DOHH2 (cell line): ENCODE measurements around the gene KRTAP3-2.

Experiments used
- H3F3A ChIP-seq: fragments of 200-600 bp; sonication (generic), shearing (Covaris generic); 2 replicates; pipeline ENCODE4 v1.6.0; 2016; ENCODE audit warnings: antibody characterized with exemption, mild to moderate bottlenecking; ENCODE audit not compliant: control insufficient read depth, insufficient read depth
- H3K27ac ChIP-seq: fragments of 200-600 bp; sonication (generic); 2 replicates; pipeline ENCODE4 v1.5.1; 2014; ENCODE audit warnings: low read depth, mild to moderate bottlenecking, low read length, moderate library complexity
- H3K27me3 ChIP-seq: fragments of 200-600 bp; sonication (generic); 2 replicates; pipeline ENCODE4 v1.6.1; 2014; ENCODE audit warnings: mild to moderate bottlenecking, low read length, mixed read lengths; ENCODE audit not compliant: control insufficient read depth
- H3K36me3 ChIP-seq: fragments of 200-600 bp; sonication (generic); 2 replicates; pipeline ENCODE4 v1.6.1; 2014; ENCODE audit warnings: mild to moderate bottlenecking, low read length, moderate library complexity, mixed read lengths; ENCODE audit not compliant: control insufficient read depth
- H3K4me1 ChIP-seq: fragments of 200-600 bp; sonication (generic); 2 replicates; pipeline ENCODE4 v1.6.1; 2014; ENCODE audit warnings: mild to moderate bottlenecking, low read length, mixed read lengths; ENCODE audit not compliant: control insufficient read depth
- H3K4me2 ChIP-seq: fragments of 200-600 bp; sonication (generic); 2 replicates; pipeline ENCODE4 v1.6.0; 2014; ENCODE audit warnings: mild to moderate bottlenecking, low read length, moderate library complexity
- H3K4me3 ChIP-seq: fragments of 200-600 bp; sonication (generic); 2 replicates; pipeline ENCODE4 v1.5.1; 2014; ENCODE audit warnings: mild to moderate bottlenecking, low read length, mixed read lengths
- H3K79me2 ChIP-seq: fragments of 200-600 bp; sonication (generic); 2 replicates; pipeline ENCODE4 v1.6.1; 2014; ENCODE audit warnings: mild to moderate bottlenecking, low read length, mixed read lengths; ENCODE audit not compliant: control insufficient read depth
- H3K9me2 ChIP-seq: fragments of 200-600 bp; sonication (generic); replicated peaks from 2 replicates; pipeline ENCODE4 v1.6.1; 2014; ENCODE audit warnings: mild to moderate bottlenecking, low read length, mixed read lengths; ENCODE audit not compliant: control insufficient read depth
- H3K9me3 ChIP-seq: fragments of 200-600 bp; sonication (generic); 2 replicates; pipeline ENCODE4 v1.6.1; 2014; ENCODE audit warnings: antibody characterized with exemption, low read length, mixed read lengths; ENCODE audit not compliant: control insufficient read depth, insufficient read depth
- H4K20me1 ChIP-seq: fragments of 200-600 bp; sonication (generic); 2 replicates; pipeline ENCODE4 v1.6.0; 2014; ENCODE audit warnings: low read depth, mild to moderate bottlenecking, antibody characterized with exemption, low read length, moderate library complexity; ENCODE audit not compliant: control insufficient read depth, insufficient read depth
- EZH2phosphoT487 ChIP-seq: fragments of 200-600 bp; sonication (generic); IDR thresholded peaks from 2 replicates; pipeline ENCODE4 v1.6.1; 2017; ENCODE audit warnings: borderline replicate concordance, mild to moderate bottlenecking, antibody characterized with exemption, low read length, moderate library complexity, mixed read lengths
- TF ChIP-seq, protein P1 (sequence below): fragments of 200-600 bp; sonication (generic); IDR thresholded peaks from one replicate; pipeline ENCODE4 v1.5.1; 2014; ENCODE audit warnings: antibody characterized with exemption, mild to moderate bottlenecking, low read depth, low read length; ENCODE audit not compliant: poor library complexity, severe bottlenecking

The KRTAP3-2 gene

DNA sequence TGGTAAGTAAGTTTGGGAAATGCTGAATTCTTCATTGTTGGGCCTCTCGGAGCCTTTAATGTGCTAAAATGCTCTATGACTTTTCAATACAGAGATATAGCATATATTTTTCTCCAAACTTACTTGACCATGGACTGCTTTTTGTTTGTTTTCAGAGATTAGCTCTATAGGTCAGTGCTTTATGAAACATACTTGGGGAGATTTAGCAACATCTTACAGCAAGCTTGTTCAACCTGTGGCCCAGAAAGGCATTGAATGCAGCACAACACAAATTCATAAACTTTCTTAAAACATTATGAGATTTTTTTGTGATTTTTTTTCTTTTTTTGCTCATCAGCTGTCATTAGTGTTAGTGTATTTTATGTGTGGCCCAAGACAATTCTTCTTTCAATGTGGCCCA lies 10.2 kb upstream of the KRTAP3-2 start:
- no peaks in the 10 kb centered on the region for H3K4me1 ChIP-seq
- H3K4me2 ChIP-seq, result no peak overlapping the region
- H3K4me3 ChIP-seq, result no peak overlapping the region
- H3K79me2 ChIP-seq, result no peaks in the 10 kb centered on the region
- no peaks in the 10 kb centered on the region for H4K20me1 ChIP-seq
- peaks cover under 1% of the 10 kb centered on the region; the same call in 1 of the 2 replicates for H3K27me3 ChIP-seq
- H3K9me3 ChIP-seq, result no peaks in the 10 kb centered on the region
- TF ChIP-seq, protein P1, sequence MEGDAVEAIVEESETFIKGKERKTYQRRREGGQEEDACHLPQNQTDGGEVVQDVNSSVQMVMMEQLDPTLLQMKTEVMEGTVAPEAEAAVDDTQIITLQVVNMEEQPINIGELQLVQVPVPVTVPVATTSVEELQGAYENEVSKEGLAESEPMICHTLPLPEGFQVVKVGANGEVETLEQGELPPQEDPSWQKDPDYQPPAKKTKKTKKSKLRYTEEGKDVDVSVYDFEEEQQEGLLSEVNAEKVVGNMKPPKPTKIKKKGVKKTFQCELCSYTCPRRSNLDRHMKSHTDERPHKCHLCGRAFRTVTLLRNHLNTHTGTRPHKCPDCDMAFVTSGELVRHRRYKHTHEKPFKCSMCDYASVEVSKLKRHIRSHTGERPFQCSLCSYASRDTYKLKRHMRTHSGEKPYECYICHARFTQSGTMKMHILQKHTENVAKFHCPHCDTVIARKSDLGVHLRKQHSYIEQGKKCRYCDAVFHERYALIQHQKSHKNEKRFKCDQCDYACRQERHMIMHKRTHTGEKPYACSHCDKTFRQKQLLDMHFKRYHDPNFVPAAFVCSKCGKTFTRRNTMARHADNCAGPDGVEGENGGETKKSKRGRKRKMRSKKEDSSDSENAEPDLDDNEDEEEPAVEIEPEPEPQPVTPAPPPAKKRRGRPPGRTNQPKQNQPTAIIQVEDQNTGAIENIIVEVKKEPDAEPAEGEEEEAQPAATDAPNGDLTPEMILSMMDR, result no peak
- no peak for TF ChIP-seq EZH2phosphoT487
- H3K27ac ChIP-seq, result no peak overlapping the region
- no peaks in the 10 kb centered on the region for H3F3A ChIP-seq
- no peaks in the 10 kb centered on the region for H3K36me3 ChIP-seq
- no peaks in the 10 kb centered on the region for H3K9me2 ChIP-seq

DNA sequence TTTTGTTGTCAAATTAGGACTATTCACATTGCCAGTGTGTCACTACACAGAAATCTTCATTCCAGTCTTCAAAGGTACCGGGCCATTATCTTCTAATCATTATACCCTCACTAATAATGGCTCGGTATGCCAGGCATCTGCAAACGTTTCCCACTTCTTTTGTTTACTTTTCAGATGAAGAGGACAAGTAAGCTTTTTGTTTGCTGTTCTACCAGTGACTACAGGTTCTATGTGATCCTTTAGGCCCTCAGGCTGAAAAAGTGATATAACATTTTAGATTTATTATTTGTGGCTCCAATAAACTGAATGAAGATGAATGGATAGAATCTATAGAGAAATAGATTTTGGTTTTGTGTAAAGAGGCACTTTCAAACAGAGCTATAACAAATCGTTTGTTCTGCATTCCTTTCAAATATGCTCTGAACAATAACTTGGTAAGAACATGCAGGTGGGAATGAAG lies 9.6 kb upstream of the KRTAP3-2 start:
- Histone ChIP-seq H3K9me2 (no peaks in the 10 kb centered on the region), H3K4me2 (no peak overlapping the region)
- no peak for TF ChIP-seq EZH2phosphoT487
- TF ChIP-seq, protein P1, result no peak

DNA sequence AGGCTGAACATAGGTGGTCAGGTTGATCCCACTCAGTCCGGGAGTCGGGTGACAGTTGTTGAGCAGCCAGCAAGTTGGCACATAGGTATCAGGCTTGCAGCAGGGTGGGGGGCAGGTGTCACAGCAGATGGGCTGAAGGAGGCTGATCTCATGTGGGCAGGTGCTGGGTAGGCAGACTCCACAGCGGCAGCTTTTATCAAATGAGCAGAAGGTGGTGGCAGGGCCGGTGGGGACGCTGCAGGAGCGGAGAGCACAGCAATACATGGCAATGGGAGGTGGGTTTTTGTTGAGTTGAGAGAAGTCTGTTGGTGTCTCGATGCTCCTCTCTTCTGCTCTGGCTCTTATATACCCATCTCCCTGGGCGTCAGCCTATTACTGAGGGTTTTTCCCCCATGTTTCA lies 9.1 kb upstream of the KRTAP3-2 start, which contains the start of gene KRTAP3-1:
Gene KRTAP3-1, minus strand, starts transcription at position 318 of the 400 bp plus-strand sequence. Its CDS starts 54 bp downstream, at position 264.
- H3K4me2 ChIP-seq, result no peak within 1 kb of the TSS
- peaks cover 4% of the 10 kb centered on the region; the same call in 1 of the 2 replicates for H3K27me3 ChIP-seq
- H3F3A ChIP-seq, result no peaks in the 10 kb centered on the region
- H4K20me1 ChIP-seq, result no peaks in the 10 kb centered on the region
- H3K27ac ChIP-seq, result no peak within 1 kb of the TSS
- no peaks in the 10 kb centered on the region for H3K36me3 ChIP-seq
- H3K4me1 ChIP-seq, result no peaks in the 10 kb centered on the region
- H3K79me2 ChIP-seq, result no peaks in the 10 kb centered on the region
- H3K4me3 ChIP-seq, result no peak within 1 kb of the TSS
- no peaks in the 10 kb centered on the region for H3K9me3 ChIP-seq
- H3K9me2 ChIP-seq, result no peaks in the 10 kb centered on the region
- TF ChIP-seq, protein P1, result no peak
- TF ChIP-seq EZH2phosphoT487, result no peak

More for the DNA sequence above, 9.6 kb upstream of the KRTAP3-2 start:
- no peaks in the 10 kb centered on the region for H3K4me1 ChIP-seq
- H3K9me3 ChIP-seq, result no peaks in the 10 kb centered on the region
- no peaks in the 10 kb centered on the region for H3K36me3 ChIP-seq
- H3K27ac ChIP-seq, result no peak overlapping the region
- no peaks in the 10 kb centered on the region for H3F3A ChIP-seq
- no peaks in the 10 kb centered on the region for H4K20me1 ChIP-seq
- no peaks in the 10 kb centered on the region for H3K79me2 ChIP-seq
- H3K27me3 ChIP-seq, result peaks cover 4% of the 10 kb centered on the region; the same call in 1 of the 2 replicates
- no peak overlapping the region for H3K4me3 ChIP-seq
